GM20000 (cell line): Measurements from ENCODE around the gene LITAF.

Source experiments
- DNase-seq: peaks from one replicate; pipeline ENCODE4 v3.0.0; 2012; ENCODE audit warnings: low spot score
- TF ChIP-seq, protein P1 (sequence below): IDR thresholded peaks from 2 replicates; pipeline ENCODE4 v1.5.1; 2012; ENCODE audit warnings: mild to moderate bottlenecking, control low read depth; ENCODE audit errors: extremely low read depth, missing control alignments

The LITAF gene

DNA sequence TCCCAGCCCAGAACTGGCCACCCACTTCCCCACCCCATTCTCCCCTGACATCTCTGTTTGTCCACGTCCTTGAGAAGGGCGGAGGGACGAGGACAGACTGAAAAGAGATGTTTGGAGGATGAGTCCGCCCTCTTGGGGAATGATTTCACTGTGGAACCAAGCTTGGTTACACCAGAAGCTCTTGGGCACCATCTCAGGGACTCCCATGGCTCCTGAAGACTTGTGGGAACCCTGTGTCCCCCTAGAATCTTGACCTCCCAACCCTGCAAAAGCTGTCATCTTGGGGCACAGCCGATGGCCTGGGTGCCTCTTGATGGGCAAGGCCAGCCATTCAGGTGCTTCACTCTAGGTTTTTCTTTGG lies 25.9 kb upstream of the LITAF start:
- TF ChIP-seq, protein P1, sequence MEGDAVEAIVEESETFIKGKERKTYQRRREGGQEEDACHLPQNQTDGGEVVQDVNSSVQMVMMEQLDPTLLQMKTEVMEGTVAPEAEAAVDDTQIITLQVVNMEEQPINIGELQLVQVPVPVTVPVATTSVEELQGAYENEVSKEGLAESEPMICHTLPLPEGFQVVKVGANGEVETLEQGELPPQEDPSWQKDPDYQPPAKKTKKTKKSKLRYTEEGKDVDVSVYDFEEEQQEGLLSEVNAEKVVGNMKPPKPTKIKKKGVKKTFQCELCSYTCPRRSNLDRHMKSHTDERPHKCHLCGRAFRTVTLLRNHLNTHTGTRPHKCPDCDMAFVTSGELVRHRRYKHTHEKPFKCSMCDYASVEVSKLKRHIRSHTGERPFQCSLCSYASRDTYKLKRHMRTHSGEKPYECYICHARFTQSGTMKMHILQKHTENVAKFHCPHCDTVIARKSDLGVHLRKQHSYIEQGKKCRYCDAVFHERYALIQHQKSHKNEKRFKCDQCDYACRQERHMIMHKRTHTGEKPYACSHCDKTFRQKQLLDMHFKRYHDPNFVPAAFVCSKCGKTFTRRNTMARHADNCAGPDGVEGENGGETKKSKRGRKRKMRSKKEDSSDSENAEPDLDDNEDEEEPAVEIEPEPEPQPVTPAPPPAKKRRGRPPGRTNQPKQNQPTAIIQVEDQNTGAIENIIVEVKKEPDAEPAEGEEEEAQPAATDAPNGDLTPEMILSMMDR = no peak
- no peak for DNase-seq

DNA sequence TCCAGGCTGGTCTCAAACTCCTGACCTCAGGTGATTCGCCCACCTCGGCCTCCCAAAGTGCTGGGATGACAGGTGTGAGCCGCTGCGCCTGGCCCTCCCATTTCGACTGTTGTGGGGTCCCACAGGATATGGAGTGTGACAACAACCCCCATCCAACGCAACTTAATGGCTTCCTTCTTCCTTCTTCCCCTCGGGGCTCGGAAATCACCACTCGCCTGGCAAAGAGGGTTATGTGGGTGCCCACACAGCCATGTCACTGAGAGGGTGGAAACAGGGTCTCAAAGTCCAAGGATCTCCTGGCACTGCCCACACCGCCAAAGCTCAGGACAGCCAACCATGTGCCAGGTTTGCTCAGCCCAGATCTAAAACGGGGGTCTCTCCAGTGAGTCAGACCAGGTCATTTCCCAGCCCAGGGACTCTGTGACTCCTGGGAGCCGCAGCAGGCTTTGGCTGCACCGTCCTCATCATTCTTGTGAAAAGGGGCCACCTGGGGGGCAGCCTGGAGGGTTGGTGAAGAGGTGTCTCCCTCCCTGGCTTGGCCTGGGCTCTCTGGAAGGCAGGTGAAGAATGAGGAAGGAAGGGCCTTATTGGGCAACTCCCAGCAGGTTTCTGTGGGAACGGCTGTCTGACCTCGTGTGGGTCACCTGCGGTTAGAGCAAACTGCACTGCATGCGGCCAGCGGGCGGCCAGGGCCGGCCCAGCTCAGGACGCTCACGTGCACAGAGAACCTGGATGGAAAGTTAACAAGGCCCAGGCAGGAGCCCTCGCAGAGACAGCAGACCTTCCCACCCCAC lies 25.3 kb upstream of the LITAF start:
- peak; percentile 30 for DNase-seq
- TF ChIP-seq, protein P1 = no peak

DNA sequence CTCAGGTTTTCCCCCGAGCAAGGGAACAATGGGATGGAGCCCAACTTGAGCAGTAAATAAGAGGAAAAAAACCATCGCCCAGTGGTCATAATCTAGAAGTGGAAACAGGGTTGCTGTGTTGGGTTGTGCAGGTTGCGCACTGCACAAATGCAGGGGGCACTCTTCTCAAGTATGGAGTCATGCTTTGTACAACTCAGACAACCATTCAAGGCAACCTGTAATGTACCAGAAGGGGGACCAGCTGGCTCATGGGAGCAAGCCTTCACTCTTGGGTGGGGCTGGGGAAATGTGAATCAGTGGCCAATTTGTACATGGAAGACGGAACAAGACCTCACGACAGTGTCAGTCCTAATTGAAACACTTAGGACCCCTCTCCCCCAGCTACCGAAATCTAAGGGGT lies 23.9 kb upstream of the LITAF start:
- DNase-seq = no peak
- TF ChIP-seq, protein P1 = no peak

DNA sequence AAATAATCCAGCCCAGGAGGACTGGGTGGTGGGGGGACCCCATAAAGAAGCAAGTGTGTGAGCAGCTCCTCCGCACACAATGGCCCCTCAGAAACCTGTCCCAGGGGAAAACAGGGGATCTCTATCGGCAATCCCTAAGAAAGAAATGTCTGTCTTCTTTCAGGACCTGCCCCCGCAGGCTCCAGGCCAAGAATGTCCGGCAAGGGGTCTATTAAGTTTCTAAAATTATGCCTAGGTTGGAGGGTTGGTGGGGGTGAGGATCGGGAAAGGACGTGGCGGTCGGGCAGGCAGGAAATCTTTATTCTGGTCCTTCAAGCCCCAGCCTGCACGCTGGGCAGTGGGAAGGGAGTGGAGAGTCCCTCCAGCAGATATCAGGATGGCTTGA lies 23.4 kb upstream of the LITAF start:
- DNase-seq = no peak
- TF ChIP-seq, protein P1 = no peak

DNA sequence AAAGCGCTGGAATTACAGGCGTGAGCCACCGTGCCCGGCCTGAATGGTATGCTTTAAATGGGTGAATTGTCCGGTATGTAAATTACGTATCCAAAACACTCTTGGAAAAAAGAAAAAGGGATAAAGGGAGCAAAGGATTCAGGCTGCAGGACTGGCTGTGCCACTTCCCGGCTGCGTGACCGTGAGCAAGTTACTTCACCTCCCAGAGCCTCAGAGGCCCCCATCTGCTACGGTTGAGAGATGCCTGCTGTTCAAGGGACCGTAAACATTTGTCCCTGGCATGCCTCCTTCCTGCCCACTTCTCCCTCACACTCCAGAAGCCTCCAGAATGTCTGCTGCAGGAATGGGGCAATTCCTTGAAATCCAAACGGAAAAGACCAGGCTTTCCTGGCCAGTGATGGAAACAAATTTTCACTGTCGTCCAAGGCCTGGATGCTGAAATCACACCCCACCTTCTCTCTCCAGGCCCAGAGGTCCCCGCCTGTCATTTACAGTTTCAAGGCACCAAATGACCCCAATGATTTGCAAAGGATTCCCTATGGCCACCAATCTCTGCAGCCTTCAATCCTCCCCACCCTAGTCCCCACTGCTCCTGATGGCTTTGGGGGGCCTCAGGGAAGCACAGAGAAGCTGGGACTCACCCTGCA lies 22.9 kb upstream of the LITAF start:
- TF ChIP-seq, protein P1 = no peak

DNA sequence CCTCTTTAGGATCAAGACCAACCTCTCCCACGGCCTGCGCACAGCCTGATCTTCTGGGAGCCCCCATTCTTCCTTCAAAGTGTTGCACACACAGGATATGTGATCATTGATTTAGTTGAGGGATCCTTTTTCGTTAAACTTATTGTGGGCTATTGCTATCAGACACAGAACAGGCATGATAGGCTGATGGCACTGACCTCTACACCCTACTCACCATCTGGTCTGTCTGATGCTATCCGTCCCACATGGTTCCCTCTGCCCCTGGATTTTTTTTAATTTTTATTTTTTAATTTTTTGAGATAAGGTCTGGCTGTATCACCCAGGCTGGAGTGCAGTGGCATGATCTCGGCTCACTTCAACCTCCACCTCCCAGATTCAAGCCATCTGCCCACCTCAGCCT lies 19.2 kb upstream of the LITAF start:
- TF ChIP-seq, protein P1 = no peak
- no peak for DNase-seq

More for the DNA sequence above, 22.9 kb upstream of the LITAF start:
- DNase-seq = no peak

DNA sequence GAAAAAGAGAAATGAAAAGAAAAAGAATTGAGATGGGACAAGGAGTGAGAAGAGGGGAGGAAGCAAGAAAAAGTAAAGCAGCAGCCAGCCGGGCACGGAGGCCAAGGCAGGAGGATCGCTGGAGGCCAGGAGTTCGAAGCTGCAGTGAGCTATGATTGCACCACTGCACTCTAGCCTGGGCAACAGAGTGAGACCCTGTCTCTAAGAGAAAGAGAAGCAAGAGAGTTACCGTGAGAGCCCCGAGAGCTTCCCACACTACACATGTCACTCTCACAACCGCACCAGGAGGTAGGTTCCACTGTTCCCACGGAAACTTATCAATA lies 18.8 kb upstream of the LITAF start:
- no peak for DNase-seq
- TF ChIP-seq, protein P1 = no peak
